Ovary (tissue), 9 donors: ENCODE data around the gene ISLR2. TPM values are rescaled to one million over a fixed set of nuclear protein-coding genes. Genes with fewer than 3 reads are reported as not detected.

Experiments used
- DNase-seq, 5 donors: peaks; one replicate each; pipeline ENCODE4 v3.0.0-alpha.2; 2019 to 2020
- H3K27ac ChIP-seq, 2 donors: fragments of 200-600 bp; one replicate each; pipeline versions ENCODE4 v1.5.1 to v1.8.0; 2019 to 2022
- H3K27me3 ChIP-seq: fragments of 200-600 bp; one replicate; pipeline ENCODE4 v1.8.0; 2022
- H3K36me3 ChIP-seq: fragments of 200-600 bp; sonication (generic); one replicate; pipeline ENCODE4 v1.5.1; 2019
- H3K4me1 ChIP-seq: one replicate; pipeline ENCODE4 v1.8.1; 2013; ENCODE audit warnings: mild to moderate bottlenecking, moderate library complexity; ENCODE audit not compliant: insufficient read depth
- H3K4me3 ChIP-seq: fragments of 200-600 bp; sonication (generic); one replicate; pipeline ENCODE4 v1.5.1; 2017
- H3K9me3 ChIP-seq, 2 donors: fragments of 200-600 bp in 1 of 2; sonication (generic) in 1 of 2; one replicate each; pipeline versions ENCODE4 v1.5.1 to v1.8.1; 2013 to 2019; ENCODE audit warnings: mild to moderate bottlenecking in 1 of 2, moderate library complexity in 1 of 2
- CTCF ChIP-seq, 3 donors: fragments of 450-650 bp in 2 of 3; fragments of 200-600 bp in 1 of 3; IDR thresholded peaks; one replicate each; pipeline versions ENCODE4 v1.5.1 to v1.8.0; 2016 to 2022; ENCODE audit warnings: antibody characterized with exemption in 3 of 3, mild to moderate bottlenecking in 1 of 3
- EP300 ChIP-seq: sonication (generic); formaldehyde crosslinking; IDR thresholded peaks from one replicate; pipeline ENCODE4 v1.6.1; 2017; ENCODE audit warnings: antibody characterized with exemption
- POLR2A ChIP-seq: fragments of 450-650 bp; IDR thresholded peaks from one replicate; pipeline ENCODE4 v1.6.1; 2017; ENCODE audit warnings: antibody characterized with exemption, mild to moderate bottlenecking, moderate library complexity
- WGBS, 3 donors: extraction: QIAGEN DNeasy Blood & Tissue Kit in 1 of 3; methylation state at CpG; one replicate each; pipeline versions ENCODE4 v1.1.5 to v1.1.7; 2013 to 2017; 5-methylcytosine and 5-hydroxymethylcytosine counted together
- intact Hi-C, 4 donors: fragments of 100-400 bp; cut with DNase I; formaldehyde crosslinking; loops; one replicate each; pipeline versions ENCODE4 v1.11.0 to v1.15.1; 2022 to 2023
- polyA plus RNA-seq, 2 donors: library from polyadenylated mRNA; stranded (reverse); fragments of 200-250 nt in 1 of 2; fragments of 350-450 nt in 1 of 2; fragmentation: Illumina TruSeq in 1 of 2; extraction: RNeasy Lipid Tissue Mini Kit (QIAGEN cat#74804) in 1 of 2; gene quantifications; one replicate each; pipeline ENCODE4 v1.2.3, GENCODE V29; 2013 to 2014
- total RNA-seq, 7 donors: library from RNA; depleted of rRNA in 2 of 7; stranded (reverse); fragments of >200 nt in 2 of 7; fragmentation: NEBNext Ultra II Directional in 3 of 7; extraction: Animal tissue kit (Norgen Biotek cat#: 25700) in 3 of 7; gene quantifications; one replicate each; pipeline versions ENCODE4 v1.1.0 to v1.2.4, GENCODE V29; 2016 to 2023
- donor health status: DM: no; HTN: no; CAD: no; lungs with moderate emphysema.
- donor health status: DM: no; HTN: no; CAD: no.
- donor health status: Bipolar disorder and iron deficiency.
- donor health status: DM: yes; HTN: yes; CAD: no.
- donor health status: DM: no; HTN: no; CAD: no.
- donor health status: DM: yes; HTN: yes; CAD: no.

The ISLR2 gene
- total and polyA plus RNA-seq, 9 donors = 0.11 to 1.1 (median 0.38) TPM; not detected in 1

- intact Hi-C loops = loop anchor here in 1 of 4 donors (10.0 kb wide), 1 partner anchor 59 kb away; no protein-coding TSS in a partner anchor
- no peak for TF ChIP-seq CTCF (IDR thresholded peaks at IDR 0.05)
- no peak for TF ChIP-seq EP300
- no peak for TF ChIP-seq POLR2A
- Histone ChIP-seq H3K4me3 (no peak overlapping the region), H3K9me3 (no peaks in the 10 kb centered on the region), H3K27ac (no peak overlapping the region), H3K27me3 (no peaks in the 10 kb centered on the region), H3K36me3 (no peaks in the 10 kb centered on the region), H3K4me1 (peaks cover 15% of the 10 kb centered on the region)
- WGBS, 3 donors = 95 to 100% (median 97%) methylated on average over 1 of the region's 1 CpG
- no peak for DNase-seq
Measured at GRCh38 chr15:74165461-74165860, 35.1 kb downstream of the ISLR2 start.

GRCh38 chr15:74167891-74168331 lies 37.5 kb downstream of the ISLR2 start:
- intact Hi-C loops = loop anchor here in 1 of 4 donors (10.0 kb wide), 1 partner anchor 57 kb away; no protein-coding TSS in a partner anchor
- TF ChIP-seq EP300 = no peak
- TF ChIP-seq POLR2A = no peak
- TF ChIP-seq CTCF (IDR thresholded peaks at IDR 0.05) = no peak
- H3K27me3 ChIP-seq = no peaks in the 10 kb centered on the region
- H3K9me3 ChIP-seq = no peaks in the 10 kb centered on the region
- peaks cover 31% of the 10 kb centered on the region for H3K4me1 ChIP-seq
- DNase-seq = peak in 1 of 5 donors; percentile 32
- H3K4me3 ChIP-seq = no peak overlapping the region
- WGBS, 3 donors = 75 to 83% (median 82%) methylated on average over 4 of the region's 4 CpGs
- H3K36me3 ChIP-seq = no peaks in the 10 kb centered on the region
- H3K27ac ChIP-seq = peak overlapping the region in 1 of 2 donors; percentile 89

GRCh38 chr15:74168711-74169126 lies 38.3 kb downstream of the ISLR2 start:
- H3K27me3 ChIP-seq = no peaks in the 10 kb centered on the region
- 3 to 12% (median 6%) methylated on average over 3 of the region's 3 CpGs for WGBS, 3 donors
- no peaks in the 10 kb centered on the region for H3K36me3 ChIP-seq
- TF ChIP-seq CTCF (IDR thresholded peaks at IDR 0.05) (no peak), EP300 (no peak)
- peak; percentile 64 to 79 (median 71) for DNase-seq
- peak overlapping the region in 1 of 2 donors; percentile 89 for H3K27ac ChIP-seq
- H3K4me1 ChIP-seq = peaks cover 33% of the 10 kb centered on the region
- no peaks in the 10 kb centered on the region for H3K9me3 ChIP-seq
- no peak overlapping the region for H3K4me3 ChIP-seq
- intact Hi-C loops = loop anchor here in 1 of 4 donors (10.0 kb wide), 1 partner anchor 56 kb away; no protein-coding TSS in a partner anchor

GRCh38 chr15:74170071-74170844 lies 39.9 kb downstream of the ISLR2 start:
- Histone ChIP-seq H3K27ac (peak overlapping the region; percentile 62 to 89), H3K4me1 (peaks cover 38% of the 10 kb centered on the region), H3K4me3 (no peak overlapping the region), H3K36me3 (no peaks in the 10 kb centered on the region), H3K27me3 (no peaks in the 10 kb centered on the region), H3K9me3 (no peaks in the 10 kb centered on the region)
- DNase-seq = peak; percentile 57 to 72 (median 68)
- WGBS, 3 donors = 40 to 52% (median 43%) methylated on average over 15 of the region's 15 CpGs
- TF ChIP-seq POLR2A (no peak), CTCF (IDR thresholded peaks at IDR 0.05) (no peak)
- intact Hi-C loops = loop anchor here in 2 of 4 donors (5.0 kb wide), 2 partner anchors 33 to 38 kb away; partner anchors contain the start of gene ISLR2 (in 1 of the 2)
